SK-N-SH treated with all-trans-retinoic acid at 6 μM for 48 hours (cell line): Measurements from ENCODE around the gene AMPD3.

Experiments used
- ATAC-seq: fragments of 200-7000 bp; cut with Tn5 transposase; 3 replicates; pipeline ENCODE4 v1.9.1; 2020; ENCODE audit warnings: mild to moderate bottlenecking, moderate library complexity
- ARNTL ChIP-seq: fragments of 450-650 bp; formaldehyde crosslinking; IDR thresholded peaks from 2 replicates; pipeline ENCODE4 v1.5.0; 2020; ENCODE audit warnings: low read depth, mild to moderate bottlenecking, moderate library complexity, borderline replicate concordance
- BACH2 ChIP-seq: fragments of 250-450 bp; sonication (Bioruptor Pico); IDR thresholded peaks from 2 replicates; pipeline ENCODE4 v1.9.0; 2021; ENCODE audit warnings: mild to moderate bottlenecking, borderline replicate concordance
- ESRRG ChIP-seq: fragments of 250-450 bp; sonication (Bioruptor Pico); IDR thresholded peaks from 2 replicates; pipeline ENCODE4 v1.6.1; 2021; ENCODE audit warnings: mild to moderate bottlenecking
- GLIS3 ChIP-seq: fragments of 250-450 bp; sonication (Bioruptor Pico); IDR thresholded peaks from 2 replicates; pipeline ENCODE4 v1.5.0; 2020; ENCODE audit warnings: mild to moderate bottlenecking, moderate library complexity
- ISL1 ChIP-seq: fragments of 250-450 bp; sonication (Bioruptor Pico); IDR thresholded peaks from 2 replicates; pipeline ENCODE4 v2.1.2; 2022; ENCODE audit warnings: mild to moderate bottlenecking, moderate library complexity
- OSR1 ChIP-seq: fragments of 250-450 bp; sonication (Bioruptor Pico); IDR thresholded peaks from 2 replicates; pipeline ENCODE4 v1.8.0; 2022; ENCODE audit warnings: moderate library complexity, mild to moderate bottlenecking, inconsistent platforms
- PPARA ChIP-seq: fragments of 250-450 bp; sonication (Bioruptor Pico); IDR thresholded peaks from 2 replicates; pipeline ENCODE4 v1.5.0; 2020; ENCODE audit warnings: mild to moderate bottlenecking, borderline replicate concordance
- RARB ChIP-seq: fragments of 250-450 bp; sonication (Bioruptor Pico); IDR thresholded peaks from 2 replicates; pipeline ENCODE4 v1.8.0; 2021; ENCODE audit warnings: mild to moderate bottlenecking, moderate library complexity
- TCF4 ChIP-seq: fragments of 250-450 bp; sonication (Bioruptor Pico); IDR thresholded peaks from 2 replicates; pipeline ENCODE4 v1.8.0; 2021; ENCODE audit warnings: mild to moderate bottlenecking, moderate library complexity, borderline replicate concordance
- TOX ChIP-seq: fragments of 250-450 bp; sonication (Bioruptor Pico); IDR thresholded peaks from 2 replicates; pipeline ENCODE4 v1.8.0; 2021; ENCODE audit warnings: mild to moderate bottlenecking, moderate library complexity, borderline replicate concordance
- ZC3H10 ChIP-seq: fragments of 250-450 bp; sonication (Bioruptor Pico); IDR thresholded peaks from 2 replicates; pipeline ENCODE4 v1.5.1; 2021; ENCODE audit warnings: mild to moderate bottlenecking, moderate library complexity
- ZFP3 ChIP-seq: fragments of 250-450 bp; sonication (Bioruptor Pico); IDR thresholded peaks from 2 replicates; pipeline ENCODE4 v1.5.0; 2020; ENCODE audit warnings: mild to moderate bottlenecking, moderate library complexity
- ZFP30 ChIP-seq: fragments of 450-650 bp; formaldehyde crosslinking; IDR thresholded peaks from 2 replicates; pipeline ENCODE4 v1.5.0; 2022; ENCODE audit warnings: mild to moderate bottlenecking, moderate library complexity
- ZNF565 ChIP-seq: fragments of 450-650 bp; formaldehyde crosslinking; conservative IDR thresholded peaks from 2 replicates; pipeline ENCODE4 v1.5.0; 2020; ENCODE audit warnings: low read depth, mild to moderate bottlenecking, moderate library complexity
- ZNF70 ChIP-seq: fragments of 450-650 bp; formaldehyde crosslinking; IDR thresholded peaks from 2 replicates; pipeline ENCODE4 v1.5.0; 2020; ENCODE audit warnings: mild to moderate bottlenecking, moderate library complexity
- ZNF8 ChIP-seq: fragments of 450-650 bp; formaldehyde crosslinking; IDR thresholded peaks from 2 replicates; pipeline ENCODE4 v1.5.0; 2020; ENCODE audit warnings: mild to moderate bottlenecking, moderate library complexity
- TF ChIP-seq, protein P1 (sequence below): fragments of 250-450 bp; sonication (Bioruptor Pico); IDR thresholded peaks from 2 replicates; pipeline ENCODE4 v1.5.0; 2020; ENCODE audit warnings: mild to moderate bottlenecking, moderate library complexity
- TF ChIP-seq, protein P2 (sequence below): fragments of 250-450 bp; sonication (Bioruptor Pico); IDR thresholded peaks from 2 replicates; pipeline ENCODE4 v1.5.1; 2020; ENCODE audit warnings: low read depth, mild to moderate bottlenecking, moderate library complexity
- TF ChIP-seq, protein P3 (sequence below): fragments of 250-450 bp; sonication (Bioruptor Pico); IDR thresholded peaks from 2 replicates; pipeline ENCODE4 v1.5.1; 2021; ENCODE audit warnings: mild to moderate bottlenecking, moderate library complexity
- TF ChIP-seq, protein P4 (sequence below): fragments of 250-450 bp; sonication (Bioruptor Pico); IDR thresholded peaks from 2 replicates; pipeline ENCODE4 v1.8.0; 2020; ENCODE audit warnings: mild to moderate bottlenecking, moderate library complexity, borderline replicate concordance
- TF ChIP-seq, protein P5 (sequence below): fragments of 250-450 bp; sonication (Bioruptor Pico); IDR thresholded peaks from 2 replicates; pipeline ENCODE4 v1.8.0; 2021; ENCODE audit warnings: low read depth, mild to moderate bottlenecking, moderate library complexity, borderline replicate concordance

The AMPD3 gene

DNA sequence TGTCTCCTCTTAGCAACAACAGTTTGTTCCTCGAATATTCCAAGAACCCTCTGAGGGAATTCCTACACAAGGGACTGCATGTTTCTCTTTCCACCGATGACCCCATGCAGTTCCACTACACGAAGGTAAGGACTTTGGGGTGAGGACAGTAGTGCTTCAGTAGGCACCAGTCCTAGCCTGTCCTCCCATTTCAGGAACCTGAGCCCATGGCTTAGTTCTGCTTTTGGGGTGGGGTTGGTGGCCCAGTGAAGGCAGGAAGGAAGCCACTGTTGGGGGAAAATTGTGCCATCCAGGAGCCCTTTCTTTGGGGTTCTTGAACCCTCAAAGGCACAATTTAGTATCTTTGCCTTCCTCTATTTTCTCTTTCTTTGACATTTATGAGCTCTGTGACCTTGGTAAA lies 47.7 kb downstream of the AMPD3 start:
- no peak for ATAC-seq
- TF ChIP-seq RARB (no peak), PPARA (CRISPR knock-in tag) (no peak), ZNF8 (CRISPR knock-in tag) (no peak), ISL1 (CRISPR knock-in tag) (no peak), BACH2 (no peak), ZFP30 (CRISPR knock-in tag) (no peak), ZNF565 (no peak), ARNTL (CRISPR knock-in tag) (no peak), TOX (CRISPR knock-in tag) (no peak), ZC3H10 (CRISPR knock-in tag) (no peak), ZFP3 (CRISPR knock-in tag) (no peak), TCF4 (CRISPR knock-in tag) (no peak), ESRRG (no peak), ZNF70 (no peak)
- TF ChIP-seq, protein P1, sequence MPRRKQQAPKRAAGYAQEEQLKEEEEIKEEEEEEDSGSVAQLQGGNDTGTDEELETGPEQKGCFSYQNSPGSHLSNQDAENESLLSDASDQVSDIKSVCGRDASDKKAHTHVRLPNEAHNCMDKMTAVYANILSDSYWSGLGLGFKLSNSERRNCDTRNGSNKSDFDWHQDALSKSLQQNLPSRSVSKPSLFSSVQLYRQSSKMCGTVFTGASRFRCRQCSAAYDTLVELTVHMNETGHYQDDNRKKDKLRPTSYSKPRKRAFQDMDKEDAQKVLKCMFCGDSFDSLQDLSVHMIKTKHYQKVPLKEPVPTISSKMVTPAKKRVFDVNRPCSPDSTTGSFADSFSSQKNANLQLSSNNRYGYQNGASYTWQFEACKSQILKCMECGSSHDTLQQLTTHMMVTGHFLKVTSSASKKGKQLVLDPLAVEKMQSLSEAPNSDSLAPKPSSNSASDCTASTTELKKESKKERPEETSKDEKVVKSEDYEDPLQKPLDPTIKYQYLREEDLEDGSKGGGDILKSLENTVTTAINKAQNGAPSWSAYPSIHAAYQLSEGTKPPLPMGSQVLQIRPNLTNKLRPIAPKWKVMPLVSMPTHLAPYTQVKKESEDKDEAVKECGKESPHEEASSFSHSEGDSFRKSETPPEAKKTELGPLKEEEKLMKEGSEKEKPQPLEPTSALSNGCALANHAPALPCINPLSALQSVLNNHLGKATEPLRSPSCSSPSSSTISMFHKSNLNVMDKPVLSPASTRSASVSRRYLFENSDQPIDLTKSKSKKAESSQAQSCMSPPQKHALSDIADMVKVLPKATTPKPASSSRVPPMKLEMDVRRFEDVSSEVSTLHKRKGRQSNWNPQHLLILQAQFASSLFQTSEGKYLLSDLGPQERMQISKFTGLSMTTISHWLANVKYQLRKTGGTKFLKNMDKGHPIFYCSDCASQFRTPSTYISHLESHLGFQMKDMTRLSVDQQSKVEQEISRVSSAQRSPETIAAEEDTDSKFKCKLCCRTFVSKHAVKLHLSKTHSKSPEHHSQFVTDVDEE (CRISPR knock-in tag), result no peak
- TF ChIP-seq, protein P2, sequence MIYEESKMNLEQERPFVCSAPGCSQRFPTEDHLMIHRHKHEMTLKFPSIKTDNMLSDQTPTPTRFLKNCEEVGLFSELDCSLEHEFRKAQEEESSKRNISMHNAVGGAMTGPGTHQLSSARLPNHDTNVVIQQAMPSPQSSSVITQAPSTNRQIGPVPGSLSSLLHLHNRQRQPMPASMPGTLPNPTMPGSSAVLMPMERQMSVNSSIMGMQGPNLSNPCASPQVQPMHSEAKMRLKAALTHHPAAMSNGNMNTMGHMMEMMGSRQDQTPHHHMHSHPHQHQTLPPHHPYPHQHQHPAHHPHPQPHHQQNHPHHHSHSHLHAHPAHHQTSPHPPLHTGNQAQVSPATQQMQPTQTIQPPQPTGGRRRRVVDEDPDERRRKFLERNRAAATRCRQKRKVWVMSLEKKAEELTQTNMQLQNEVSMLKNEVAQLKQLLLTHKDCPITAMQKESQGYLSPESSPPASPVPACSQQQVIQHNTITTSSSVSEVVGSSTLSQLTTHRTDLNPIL (CRISPR knock-in tag), result no peak
- TF ChIP-seq, protein P3, sequence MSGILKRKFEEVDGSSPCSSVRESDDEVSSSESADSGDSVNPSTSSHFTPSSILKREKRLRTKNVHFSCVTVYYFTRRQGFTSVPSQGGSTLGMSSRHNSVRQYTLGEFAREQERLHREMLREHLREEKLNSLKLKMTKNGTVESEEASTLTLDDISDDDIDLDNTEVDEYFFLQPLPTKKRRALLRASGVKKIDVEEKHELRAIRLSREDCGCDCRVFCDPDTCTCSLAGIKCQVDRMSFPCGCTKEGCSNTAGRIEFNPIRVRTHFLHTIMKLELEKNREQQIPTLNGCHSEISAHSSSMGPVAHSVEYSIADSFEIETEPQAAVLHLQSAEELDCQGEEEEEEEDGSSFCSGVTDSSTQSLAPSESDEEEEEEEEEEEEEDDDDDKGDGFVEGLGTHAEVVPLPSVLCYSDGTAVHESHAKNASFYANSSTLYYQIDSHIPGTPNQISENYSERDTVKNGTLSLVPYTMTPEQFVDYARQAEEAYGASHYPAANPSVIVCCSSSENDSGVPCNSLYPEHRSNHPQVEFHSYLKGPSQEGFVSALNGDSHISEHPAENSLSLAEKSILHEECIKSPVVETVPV, result no peak
- TF ChIP-seq, protein P4, sequence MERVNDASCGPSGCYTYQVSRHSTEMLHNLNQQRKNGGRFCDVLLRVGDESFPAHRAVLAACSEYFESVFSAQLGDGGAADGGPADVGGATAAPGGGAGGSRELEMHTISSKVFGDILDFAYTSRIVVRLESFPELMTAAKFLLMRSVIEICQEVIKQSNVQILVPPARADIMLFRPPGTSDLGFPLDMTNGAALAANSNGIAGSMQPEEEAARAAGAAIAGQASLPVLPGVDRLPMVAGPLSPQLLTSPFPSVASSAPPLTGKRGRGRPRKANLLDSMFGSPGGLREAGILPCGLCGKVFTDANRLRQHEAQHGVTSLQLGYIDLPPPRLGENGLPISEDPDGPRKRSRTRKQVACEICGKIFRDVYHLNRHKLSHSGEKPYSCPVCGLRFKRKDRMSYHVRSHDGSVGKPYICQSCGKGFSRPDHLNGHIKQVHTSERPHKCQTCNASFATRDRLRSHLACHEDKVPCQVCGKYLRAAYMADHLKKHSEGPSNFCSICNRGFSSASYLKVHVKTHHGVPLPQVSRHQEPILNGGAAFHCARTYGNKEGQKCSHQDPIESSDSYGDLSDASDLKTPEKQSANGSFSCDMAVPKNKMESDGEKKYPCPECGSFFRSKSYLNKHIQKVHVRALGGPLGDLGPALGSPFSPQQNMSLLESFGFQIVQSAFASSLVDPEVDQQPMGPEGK (CRISPR knock-in tag), result no peak
- TF ChIP-seq, protein P5, sequence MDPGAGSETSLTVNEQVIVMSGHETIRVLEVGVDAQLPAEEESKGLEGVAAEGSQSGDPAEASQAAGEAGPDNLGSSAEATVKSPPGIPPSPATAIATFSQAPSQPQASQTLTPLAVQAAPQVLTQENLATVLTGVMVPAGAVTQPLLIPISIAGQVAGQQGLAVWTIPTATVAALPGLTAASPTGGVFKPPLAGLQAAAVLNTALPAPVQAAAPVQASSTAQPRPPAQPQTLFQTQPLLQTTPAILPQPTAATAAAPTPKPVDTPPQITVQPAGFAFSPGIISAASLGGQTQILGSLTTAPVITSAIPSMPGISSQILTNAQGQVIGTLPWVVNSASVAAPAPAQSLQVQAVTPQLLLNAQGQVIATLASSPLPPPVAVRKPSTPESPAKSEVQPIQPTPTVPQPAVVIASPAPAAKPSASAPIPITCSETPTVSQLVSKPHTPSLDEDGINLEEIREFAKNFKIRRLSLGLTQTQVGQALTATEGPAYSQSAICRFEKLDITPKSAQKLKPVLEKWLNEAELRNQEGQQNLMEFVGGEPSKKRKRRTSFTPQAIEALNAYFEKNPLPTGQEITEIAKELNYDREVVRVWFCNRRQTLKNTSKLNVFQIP (CRISPR knock-in tag), result no peak

DNA sequence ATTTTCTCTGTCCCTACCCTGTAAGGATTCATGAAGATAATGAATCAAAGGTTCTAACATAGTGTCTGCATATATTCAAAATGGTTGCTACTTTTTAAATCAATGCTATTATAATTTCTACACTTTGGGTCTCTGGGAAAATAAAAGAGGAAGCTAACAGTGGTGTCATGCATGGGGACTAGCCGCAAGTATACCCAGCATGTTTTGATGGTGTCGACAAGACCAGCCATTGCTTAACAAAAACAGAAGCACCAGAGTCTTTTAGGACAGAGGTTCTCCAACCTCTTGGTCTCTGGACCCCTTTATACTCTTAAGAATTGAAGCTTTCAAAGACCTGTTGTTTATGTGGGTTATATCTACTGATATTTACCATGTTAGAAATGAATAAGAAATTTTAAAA lies 48.2 kb downstream of the AMPD3 start:
- TF ChIP-seq GLIS3 (no peak), ARNTL (CRISPR knock-in tag) (no peak), TOX (CRISPR knock-in tag) (no peak), ZFP30 (CRISPR knock-in tag) (no peak), TCF4 (CRISPR knock-in tag) (no peak), ZC3H10 (CRISPR knock-in tag) (no peak), ZNF8 (CRISPR knock-in tag) (no peak), ESRRG (no peak), OSR1 (no peak), PPARA (CRISPR knock-in tag) (no peak)
- TF ChIP-seq, protein P2 (CRISPR knock-in tag), result no peak
- TF ChIP-seq, protein P5 (CRISPR knock-in tag), result no peak
- TF ChIP-seq, protein P1 (CRISPR knock-in tag), result no peak
- TF ChIP-seq, all 23 proteins: peak for 0

More for the DNA sequence above, 48.2 kb downstream of the AMPD3 start:
- ATAC-seq, result no peak
